CD4-positive, alpha-beta T cell treated with Interleukin-4 for 4 hours (primary cell): Measurements from ENCODE around the gene ZCCHC17.
A peak's percentile ranks its signal among the peaks of the same experiment; 100 is the strongest.
"Not testable (repeated sequence)": the region's sequence is repeated elsewhere in the genome, so short reads cannot be mapped to it uniquely, and the experiment has no call there.

Source experiments
- DNase-seq: peaks from one replicate; pipeline ENCODE4 v3.0.0-alpha.2; 2020

ZCCHC17 gene

GRCh38 chr1:31372051-31372450, 75.2 kb downstream of the ZCCHC17 start:
- no peak for DNase-seq

GRCh38 chr1:31372751-31373055, 75.9 kb downstream of the ZCCHC17 start:
- no peak for DNase-seq

- DNase-seq = peak; percentile 5
These were observed 76.4 kb downstream of the ZCCHC17 start, which contains the start of gene FABP3 for GRCh38 chr1:31373056-31373896. FABP3 (minus strand) TSS chr1:31373076; CDS start chr1:31373014, 62 bp downstream.

GRCh38 chr1:31373897-31374486, 77.2 kb downstream of the ZCCHC17 start:
- DNase-seq = no peak

GRCh38 chr1:31374511-31375196, 77.8 kb downstream of the ZCCHC17 start:
- no peak for DNase-seq

GRCh38 chr1:31376375-31377134, 79.7 kb downstream of the ZCCHC17 start:
- DNase-seq = no peak

- no peak for DNase-seq
These were observed 80.6 kb downstream of the ZCCHC17 start for GRCh38 chr1:31377364-31377863.

GRCh38 chr1:31378001-31378400, 81.2 kb downstream of the ZCCHC17 start:
- no peak for DNase-seq

GRCh38 chr1:31380181-31380580, 83.3 kb downstream of the ZCCHC17 start:
- no peak for DNase-seq

- DNase-seq = no peak
These were observed 84.8 kb downstream of the ZCCHC17 start for GRCh38 chr1:31381394-31382294.

- DNase-seq = no peak
These were observed 85.7 kb downstream of the ZCCHC17 start for GRCh38 chr1:31382379-31382989.

GRCh38 chr1:31383967-31384366, 87.1 kb downstream of the ZCCHC17 start:
- no peak for DNase-seq

- DNase-seq = not testable (repeated sequence)
These were observed 89.9 kb downstream of the ZCCHC17 start for GRCh38 chr1:31386576-31387243.

- DNase-seq = no peak
These were observed 90.8 kb downstream of the ZCCHC17 start for GRCh38 chr1:31387612-31388011.

- no peak for DNase-seq
These were observed 92.8 kb downstream of the ZCCHC17 start for GRCh38 chr1:31389616-31390015.

GRCh38 chr1:31390071-31390470, 93.2 kb downstream of the ZCCHC17 start:
- no peak for DNase-seq

GRCh38 chr1:31393463-31393862, 96.6 kb downstream of the ZCCHC17 start:
- DNase-seq = no peak

- peak; percentile 57 for DNase-seq
These were observed 97.9 kb downstream of the ZCCHC17 start for GRCh38 chr1:31394584-31395193.

GRCh38 chr1:31396633-31397351, 100.0 kb downstream of the ZCCHC17 start:
- no peak for DNase-seq
